ENCODE measurements around the gene RPTOR. TPM values are rescaled to one million over a fixed set of nuclear protein-coding genes. Genes with fewer than 3 reads are reported as not detected.

RPTOR gene
- total RNA-seq, 1 experiment from 2014 or later, result 46.2 TPM

DNA sequence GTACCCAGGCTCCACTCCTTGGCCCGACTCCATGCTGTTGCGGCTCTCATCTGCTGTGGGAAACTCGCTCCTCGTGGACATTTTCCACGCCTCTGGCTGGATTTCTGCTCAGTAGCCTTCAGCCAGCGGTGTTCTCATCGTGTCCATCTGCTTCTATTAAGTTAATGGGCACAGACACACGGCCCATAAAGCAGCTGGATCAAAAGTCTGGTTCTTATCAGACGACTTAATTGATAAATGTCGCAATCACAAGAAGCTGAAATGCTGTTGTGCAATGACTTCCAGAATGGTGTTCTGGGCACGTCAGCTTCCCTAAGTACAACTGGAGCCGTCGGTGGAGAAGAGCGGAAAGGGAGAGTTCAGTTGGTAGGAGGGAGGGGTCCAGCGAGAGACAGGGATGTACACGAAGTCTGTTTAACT is 235.3 kb downstream of the RPTOR start:
- Histone ChIP-seq H3K27me3 (ENCODE audit: low read length) (no peaks in the 10 kb centered on the region), H3K36me3 (ENCODE audit: low read depth, low read length) (peaks cover 4% of the 10 kb centered on the region; the same call in 1 of the 2 replicates), H3K79me2 (ENCODE audit: low read length) (no peaks in the 10 kb centered on the region), H3F3A (ENCODE audit: low read length, unreplicated experiment) (no peaks in the 10 kb centered on the region), H2AFZ (ENCODE audit: low read length) (no peak overlapping the region), H3K9me2 (replicated peaks; ENCODE audit: low read length) (no peaks in the 10 kb centered on the region), H3K27ac (ENCODE audit: low read length) (peak overlapping the region; percentile 11; the same call in 1 of the 2 replicates), H3K4me1 (ENCODE audit: insufficient read depth, low read length) (peaks cover 8% of the 10 kb centered on the region), H3K9ac (ENCODE audit: low read length) (no peak overlapping the region), H4K20me1 (ENCODE audit: low read length) (no peaks in the 10 kb centered on the region), H3K4me3 (ENCODE audit: low read length) (no peak overlapping the region), H3K9me3 (ENCODE audit: low read length) (no peaks in the 10 kb centered on the region), H3K4me2 (ENCODE audit: low read length) (no peak overlapping the region)
- BruUV-seq (replicated peaks), result no TSS peak
- intact Hi-C loops (cut with micrococcal nuclease), result no loop called here
- ATAC-seq, result no peak
- ChIA-PET CTCF (no interaction called here), POLR2A (ENCODE audit: unreplicated experiment) (no interaction called here)
- TF ChIP-seq, protein P1, sequence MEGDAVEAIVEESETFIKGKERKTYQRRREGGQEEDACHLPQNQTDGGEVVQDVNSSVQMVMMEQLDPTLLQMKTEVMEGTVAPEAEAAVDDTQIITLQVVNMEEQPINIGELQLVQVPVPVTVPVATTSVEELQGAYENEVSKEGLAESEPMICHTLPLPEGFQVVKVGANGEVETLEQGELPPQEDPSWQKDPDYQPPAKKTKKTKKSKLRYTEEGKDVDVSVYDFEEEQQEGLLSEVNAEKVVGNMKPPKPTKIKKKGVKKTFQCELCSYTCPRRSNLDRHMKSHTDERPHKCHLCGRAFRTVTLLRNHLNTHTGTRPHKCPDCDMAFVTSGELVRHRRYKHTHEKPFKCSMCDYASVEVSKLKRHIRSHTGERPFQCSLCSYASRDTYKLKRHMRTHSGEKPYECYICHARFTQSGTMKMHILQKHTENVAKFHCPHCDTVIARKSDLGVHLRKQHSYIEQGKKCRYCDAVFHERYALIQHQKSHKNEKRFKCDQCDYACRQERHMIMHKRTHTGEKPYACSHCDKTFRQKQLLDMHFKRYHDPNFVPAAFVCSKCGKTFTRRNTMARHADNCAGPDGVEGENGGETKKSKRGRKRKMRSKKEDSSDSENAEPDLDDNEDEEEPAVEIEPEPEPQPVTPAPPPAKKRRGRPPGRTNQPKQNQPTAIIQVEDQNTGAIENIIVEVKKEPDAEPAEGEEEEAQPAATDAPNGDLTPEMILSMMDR (conservative IDR thresholded peaks at IDR 0.05; ENCODE audit: low read depth, low read length), result no peak
- TF ChIP-seq EZH2phosphoT487 (IDR thresholded peaks at IDR 0.05; ENCODE audit: borderline replicate concordance, low read length) (no peak), EZH2 (IDR thresholded peaks at IDR 0.05; ENCODE audit: low read length, unreplicated experiment) (no peak)
- no peak for DNase-seq

DNA sequence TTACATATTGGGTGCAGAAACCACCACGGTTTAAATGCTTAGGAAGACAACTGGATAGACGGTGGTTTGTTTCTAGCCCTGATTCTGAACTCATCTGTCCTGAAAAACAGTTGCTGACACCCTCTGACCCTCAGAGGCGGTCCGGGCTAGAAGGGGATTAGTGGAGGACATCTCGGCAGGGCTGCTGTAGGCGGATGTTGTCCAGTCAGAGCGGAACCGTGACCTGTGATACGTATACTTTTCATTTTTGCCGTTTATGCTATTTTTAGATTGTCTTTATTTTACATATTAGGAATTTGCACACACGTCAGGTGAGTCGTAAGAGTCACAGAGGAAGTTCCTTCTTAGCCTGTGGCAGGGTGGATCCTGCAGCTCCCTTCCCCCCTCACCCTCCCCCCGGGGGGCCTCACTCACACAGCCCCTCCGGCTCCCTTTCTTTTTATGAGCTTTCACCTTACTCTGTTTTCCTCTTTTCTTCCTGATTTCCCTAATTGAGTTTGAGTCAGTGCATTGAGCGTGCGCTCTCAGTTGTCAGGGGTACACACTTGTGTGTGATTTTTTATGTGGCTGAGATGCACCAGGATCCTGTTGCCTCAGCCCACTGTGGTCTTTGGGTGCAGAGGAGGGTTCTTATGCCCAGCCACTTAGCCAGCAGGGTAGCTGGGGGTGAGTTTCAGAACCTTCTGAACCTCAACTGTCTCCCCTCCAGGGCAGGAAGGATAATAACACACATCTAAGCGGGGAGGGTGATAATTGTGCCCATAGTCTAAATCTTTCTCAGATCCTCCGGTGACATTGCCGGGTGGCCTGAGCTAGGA is 236.0 kb downstream of the RPTOR start:
- CTCF ChIA-PET, result no interaction called here
- no peaks in the 10 kb centered on the region for H3K79me2 ChIP-seq (ENCODE audit: low read length)
- peaks cover 4% of the 10 kb centered on the region; the same call in 1 of the 2 replicates for H3K36me3 ChIP-seq (ENCODE audit: low read depth, low read length)
- peak overlapping the region; percentile 11; the same call in 1 of the 2 replicates for H3K27ac ChIP-seq (ENCODE audit: low read length)
- no peak overlapping the region for H3K4me2 ChIP-seq (ENCODE audit: low read length)
- no TSS peak for BruUV-seq (replicated peaks)
- TF ChIP-seq, protein P1 (conservative IDR thresholded peaks at IDR 0.05; ENCODE audit: low read depth, low read length), result no peak
- TF ChIP-seq EZH2phosphoT487 (IDR thresholded peaks at IDR 0.05; ENCODE audit: borderline replicate concordance, low read length), result no peak
- TF ChIP-seq EZH2 (IDR thresholded peaks at IDR 0.05; ENCODE audit: low read length, unreplicated experiment), result no peak
- H3K4me3 ChIP-seq (ENCODE audit: low read length), result no peak overlapping the region
- POLR2A ChIA-PET (ENCODE audit: unreplicated experiment), result no interaction called here
- peaks cover 8% of the 10 kb centered on the region for H3K4me1 ChIP-seq (ENCODE audit: insufficient read depth, low read length)
- no peaks in the 10 kb centered on the region for H3K9me2 ChIP-seq (replicated peaks; ENCODE audit: low read length)
- no peaks in the 10 kb centered on the region for H3F3A ChIP-seq (ENCODE audit: low read length, unreplicated experiment)
- H2AFZ ChIP-seq (ENCODE audit: low read length), result no peak overlapping the region
- H3K9ac ChIP-seq (ENCODE audit: low read length), result no peak overlapping the region; the same call in 1 of the 2 replicates
- no peaks in the 10 kb centered on the region for H3K9me3 ChIP-seq (ENCODE audit: low read length)
- H3K27me3 ChIP-seq (ENCODE audit: low read length), result no peaks in the 10 kb centered on the region
- H4K20me1 ChIP-seq (ENCODE audit: low read length), result no peaks in the 10 kb centered on the region
- intact Hi-C loops (cut with micrococcal nuclease), result no loop called here
- DNase-seq (no peak), ATAC-seq (no peak)

DNA sequence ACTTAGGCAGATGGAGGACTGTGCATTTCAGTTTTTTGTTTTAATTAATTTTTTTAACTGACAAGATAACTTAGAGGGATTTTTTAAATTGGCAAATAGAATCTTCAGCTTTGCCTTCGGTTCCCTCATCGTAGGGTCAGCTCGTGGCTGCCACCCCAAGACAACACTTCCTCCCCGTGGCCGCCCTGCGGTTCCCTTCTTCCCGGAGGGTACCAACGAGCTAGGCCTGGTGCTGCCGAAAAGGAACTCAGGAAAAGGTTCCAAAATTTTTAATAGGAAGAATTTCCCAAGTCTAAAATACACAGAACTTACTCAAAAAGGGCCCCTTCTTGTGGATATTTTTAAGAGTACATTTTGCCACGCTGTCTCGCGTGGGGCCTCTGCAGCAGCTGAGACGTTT is 236.6 kb downstream of the RPTOR start:
- Histone ChIP-seq H3K4me2 (ENCODE audit: low read length) (no peak overlapping the region), H4K20me1 (ENCODE audit: low read length) (no peaks in the 10 kb centered on the region), H3K79me2 (ENCODE audit: low read length) (no peaks in the 10 kb centered on the region), H3K9me2 (replicated peaks; ENCODE audit: low read length) (no peaks in the 10 kb centered on the region), H3K9ac (ENCODE audit: low read length) (no peak overlapping the region; the same call in 1 of the 2 replicates), H3K36me3 (ENCODE audit: low read depth, low read length) (peaks cover 4% of the 10 kb centered on the region; the same call in 1 of the 2 replicates), H3K4me3 (ENCODE audit: low read length) (no peak overlapping the region), H3K27me3 (ENCODE audit: low read length) (no peaks in the 10 kb centered on the region), H3F3A (ENCODE audit: low read length, unreplicated experiment) (no peaks in the 10 kb centered on the region), H3K4me1 (ENCODE audit: insufficient read depth, low read length) (peaks cover 8% of the 10 kb centered on the region), H3K27ac (ENCODE audit: low read length) (no peak overlapping the region), H2AFZ (ENCODE audit: low read length) (no peak overlapping the region), H3K9me3 (ENCODE audit: low read length) (no peaks in the 10 kb centered on the region)
- ChIA-PET CTCF (no interaction called here), POLR2A (ENCODE audit: unreplicated experiment) (no interaction called here)
- TF ChIP-seq EZH2phosphoT487 (IDR thresholded peaks at IDR 0.05; ENCODE audit: borderline replicate concordance, low read length) (no peak), EZH2 (IDR thresholded peaks at IDR 0.05; ENCODE audit: low read length, unreplicated experiment) (no peak)
- intact Hi-C loops (cut with micrococcal nuclease), result no loop called here
- ATAC-seq (no peak), DNase-seq (no peak)
- BruUV-seq (replicated peaks), result no TSS peak
